Activated CD4-positive, alpha-beta T cell treated with anti-CD3 and anti-CD28 coated beads, Interleukin-2, amount 50 U/mL, for 16 hours (primary cell): ENCODE data around the gene DOHH.
"Not testable (repeated sequence)": the region's sequence is repeated elsewhere in the genome, so short reads cannot be mapped to it uniquely, and the experiment has no call there.

Source experiments
- DNase-seq: peaks from one replicate; pipeline ENCODE4 v3.0.0-alpha.2; 2020

DOHH gene

GRCh38 chr19:3534375-3535234 is 34.1 kb upstream of the DOHH start:
- no peak for DNase-seq

- DNase-seq = no peak
Observed at GRCh38 chr19:3533563-3534216, 33.2 kb upstream of the DOHH start.

- DNase-seq = no peak
Observed at GRCh38 chr19:3533033-3533432, 32.6 kb upstream of the DOHH start.

- DNase-seq = no peak
Observed at GRCh38 chr19:3532154-3532786, 31.8 kb upstream of the DOHH start.

GRCh38 chr19:3531716-3532115 is 31.2 kb upstream of the DOHH start:
- DNase-seq = no peak

GRCh38 chr19:3530389-3530788 is 29.9 kb upstream of the DOHH start:
- no peak for DNase-seq

- DNase-seq = not testable (repeated sequence)
Observed at GRCh38 chr19:3529299-3529698, 28.8 kb upstream of the DOHH start.

- no peak for DNase-seq
Observed at GRCh38 chr19:3528539-3529211, 28.2 kb upstream of the DOHH start.

GRCh38 chr19:3528080-3528479 is 27.6 kb upstream of the DOHH start:
- no peak for DNase-seq

GRCh38 chr19:3527238-3527910 is 26.9 kb upstream of the DOHH start:
- no peak for DNase-seq

GRCh38 chr19:3526507-3527237 is 26.2 kb upstream of the DOHH start:
- DNase-seq = no peak

GRCh38 chr19:3524904-3525451 is 24.5 kb upstream of the DOHH start:
- DNase-seq = no peak

GRCh38 chr19:3524078-3524842 is 23.8 kb upstream of the DOHH start:
- DNase-seq = no peak

GRCh38 chr19:3523361-3524077 is 23.0 kb upstream of the DOHH start:
- DNase-seq = no peak

- no peak for DNase-seq
Observed at GRCh38 chr19:3522421-3523360, 22.2 kb upstream of the DOHH start.

GRCh38 chr19:3521104-3521445 is 20.6 kb upstream of the DOHH start:
- DNase-seq = no peak

- DNase-seq = no peak
Observed at GRCh38 chr19:3520166-3521103, 20.0 kb upstream of the DOHH start.

- DNase-seq = no peak
Observed at GRCh38 chr19:3519126-3519525, 18.7 kb upstream of the DOHH start.
